ENCODE data around the gene MESP2. TPM values are rescaled to one million over a fixed set of nuclear protein-coding genes. Genes with fewer than 3 reads are reported as not detected.

MESP2 gene
- total and polyA plus RNA-seq, 9 of the 15 experiments (the other 6 are each of a cell fraction or from before 2014, with no cell fraction given) = 0.08 to 0.82 (median 0.37) TPM

DNA sequence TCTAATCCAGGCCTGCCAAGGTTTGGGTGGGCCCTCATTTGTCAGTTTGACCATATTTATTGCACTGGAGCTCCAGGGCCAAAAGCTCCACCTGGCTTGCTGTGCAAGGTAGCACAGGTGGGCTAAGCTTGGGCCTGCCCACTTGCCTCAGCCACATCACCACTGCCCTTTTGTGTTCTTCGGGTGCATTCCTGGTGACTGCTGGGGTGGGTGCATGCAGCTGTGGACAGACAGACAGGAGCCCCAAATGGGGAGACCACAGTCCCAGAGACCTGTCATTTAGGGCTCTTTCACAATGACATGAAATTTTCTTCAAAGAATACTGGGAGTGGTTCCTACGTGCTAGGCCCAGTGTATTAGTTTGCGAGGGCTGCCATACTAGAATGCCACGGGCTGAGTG, 2.7 kb downstream of the MESP2 start:
- CTCF ChIA-PET (ENCODE audit: low intra/inter-chr PET ratio) = no interaction called here
- Histone ChIP-seq H3K4me3 (no peak overlapping the region), H3K9me3 (replicated peaks; ENCODE audit: control insufficient read depth, insufficient read depth, low read depth, low read length) (no peaks in the 10 kb centered on the region), H2AFZ (ENCODE audit: low read depth, low read length) (no peak overlapping the region), H4K20me1 (replicated peaks; ENCODE audit: control insufficient read depth, insufficient read depth, low read length) (no peaks in the 10 kb centered on the region), H3K27me3 (ENCODE audit: control insufficient read depth in 2 of 2, insufficient read depth in 2 of 2, low read length in 2 of 2) (no peaks in the 10 kb centered on the region), H3K27ac (ENCODE audit: extremely low read depth, low read depth, low read length) (no peak overlapping the region), H3K79me2 (ENCODE audit: control insufficient read depth, insufficient read depth, low read length) (no peaks in the 10 kb centered on the region), H3K4me1 (replicated peaks in 1 of 2; ENCODE audit: control insufficient read depth in 2 of 2, insufficient read depth in 2 of 2, low read length in 2 of 2) (peaks cover 35 to 43% of the 10 kb centered on the region in 2 experiments), H3K9me1 (ENCODE audit: control insufficient read depth, insufficient read depth, low read length) (peaks cover 3% of the 10 kb centered on the region), H3K9ac (ENCODE audit: insufficient read depth in 1 of 2, low read depth in 2 of 2, low read length in 2 of 2) (peak overlapping the region in 1 of 2 experiments; percentile 80; a peak in 1 of 4 replicates), H3K36me3 (ENCODE audit: control insufficient read depth, insufficient read depth, low read length) (no peaks in the 10 kb centered on the region), H3K4me2 (ENCODE audit: insufficient read depth, low read length) (no peak overlapping the region)
- DNase-seq (ENCODE audit: extremely low read depth in 1 of 4, low spot score in 3 of 4) (no peak), FAIRE-seq (no peak), ATAC-seq (no peak)
- no TSS peak for BruUV-seq (replicated peaks)
- POLR2A ChIA-PET = interaction anchor here (1.3 kb wide), 1 partner anchor 18 kb away, joined by 3 read pairs; no protein-coding TSS in a partner anchor
- in situ Hi-C loops (cut with MboI) (no loop called here), intact Hi-C loops (cut with micrococcal nuclease) (no loop called here)
- WGBS (ENCODE audit: insufficient coverage, low coverage, missing lambda C conversion rate) = 73% methylated on average over 4 of the region's 4 CpGs
- no peak for TF ChIP-seq CBX8 (IDR thresholded peaks at IDR 0.05; ENCODE audit: borderline replicate concordance, extremely low read depth, low read depth, low read length, poor library complexity, severe bottlenecking)
- TF ChIP-seq ESRRB (CRISPR knock-in tag; IDR thresholded peaks at IDR 0.05; ENCODE audit: borderline replicate concordance) = no peak
- TF ChIP-seq PHF20 (IDR thresholded peaks at IDR 0.05; ENCODE audit: partially characterized antibody) = no peak
- TF ChIP-seq MAFK (IDR thresholded peaks at IDR 0.05; ENCODE audit: low read length) = no peak
- no peak for TF ChIP-seq BRD4 (IDR thresholded peaks at IDR 0.05)
- TF ChIP-seq ZNF274 (IDR thresholded peaks at IDR 0.05; ENCODE audit: borderline replicate concordance, low read depth, low read length) = no peak
- TF ChIP-seq POLR2B (IDR thresholded peaks at IDR 0.05; ENCODE audit: low read depth, partially characterized antibody) = no peak
- TF ChIP-seq ZNF239 (CRISPR knock-in tag; IDR thresholded peaks at IDR 0.05) = no peak
- no peak for TF ChIP-seq KDM2B (CRISPR knock-in tag; IDR thresholded peaks at IDR 0.05)
- TF ChIP-seq PTBP1 (IDR thresholded peaks at IDR 0.05; ENCODE audit: low read depth, low read length) = no peak
- TF ChIP-seq EHMT2 (IDR thresholded peaks at IDR 0.05) = no peak
- no peak for TF ChIP-seq DMBX1 (CRISPR knock-in tag; IDR thresholded peaks at IDR 0.05; ENCODE audit: borderline replicate concordance)
- TF ChIP-seq XRCC4 (IDR thresholded peaks at IDR 0.05; ENCODE audit: extremely low read depth, insufficient read depth, insufficient read length) = no peak
- no peak for TF ChIP-seq SREBF2 (CRISPR knock-in tag; IDR thresholded peaks at IDR 0.05)
- TF ChIP-seq, protein P1, sequence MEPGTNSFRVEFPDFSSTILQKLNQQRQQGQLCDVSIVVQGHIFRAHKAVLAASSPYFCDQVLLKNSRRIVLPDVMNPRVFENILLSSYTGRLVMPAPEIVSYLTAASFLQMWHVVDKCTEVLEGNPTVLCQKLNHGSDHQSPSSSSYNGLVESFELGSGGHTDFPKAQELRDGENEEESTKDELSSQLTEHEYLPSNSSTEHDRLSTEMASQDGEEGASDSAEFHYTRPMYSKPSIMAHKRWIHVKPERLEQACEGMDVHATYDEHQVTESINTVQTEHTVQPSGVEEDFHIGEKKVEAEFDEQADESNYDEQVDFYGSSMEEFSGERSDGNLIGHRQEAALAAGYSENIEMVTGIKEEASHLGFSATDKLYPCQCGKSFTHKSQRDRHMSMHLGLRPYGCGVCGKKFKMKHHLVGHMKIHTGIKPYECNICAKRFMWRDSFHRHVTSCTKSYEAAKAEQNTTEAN (CRISPR knock-in tag; IDR thresholded peaks at IDR 0.05) = no peak
- TF ChIP-seq MTA3 (IDR thresholded peaks at IDR 0.05; ENCODE audit: borderline replicate concordance) = no peak
- TF ChIP-seq HLTF (IDR thresholded peaks at IDR 0.05) = no peak
- TF ChIP-seq, protein P2, sequence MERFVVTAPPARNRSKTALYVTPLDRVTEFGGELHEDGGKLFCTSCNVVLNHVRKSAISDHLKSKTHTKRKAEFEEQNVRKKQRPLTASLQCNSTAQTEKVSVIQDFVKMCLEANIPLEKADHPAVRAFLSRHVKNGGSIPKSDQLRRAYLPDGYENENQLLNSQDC (CRISPR knock-in tag; IDR thresholded peaks at IDR 0.05) = no peak
